ENCODE measurements around the gene SVEP1. TPM values are rescaled to one million over a fixed set of nuclear protein-coding genes. Genes with fewer than 3 reads are reported as not detected.
"Not testable (repeated sequence)": the region's sequence is repeated elsewhere in the genome, so short reads cannot be mapped to it uniquely, and the experiment has no call there.

Gene SVEP1
- total RNA-seq, 1 donor from 2014 or later, result 89.3 TPM

DNA sequence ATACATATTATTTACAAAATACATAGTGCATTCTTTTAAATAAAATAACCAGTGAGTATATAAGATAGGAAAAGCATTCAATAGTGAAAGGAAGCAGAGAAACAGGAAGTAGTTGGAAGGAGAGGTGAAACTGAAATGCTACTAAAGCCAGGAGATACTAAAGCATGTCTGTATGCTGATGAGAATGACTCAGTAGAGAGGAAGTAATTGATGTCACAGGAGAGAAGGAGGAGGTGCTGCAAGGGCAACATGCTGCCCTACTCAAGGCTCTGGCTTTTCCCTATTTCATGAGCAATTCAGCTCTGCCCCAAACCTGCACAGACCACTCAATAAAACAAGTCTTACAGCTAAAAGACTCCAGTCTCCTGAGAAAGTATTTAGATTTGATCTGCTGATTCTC lies 133.4 kb downstream of the SVEP1 start:
- no peak for DNase-seq (ENCODE audit: low spot score)

DNA sequence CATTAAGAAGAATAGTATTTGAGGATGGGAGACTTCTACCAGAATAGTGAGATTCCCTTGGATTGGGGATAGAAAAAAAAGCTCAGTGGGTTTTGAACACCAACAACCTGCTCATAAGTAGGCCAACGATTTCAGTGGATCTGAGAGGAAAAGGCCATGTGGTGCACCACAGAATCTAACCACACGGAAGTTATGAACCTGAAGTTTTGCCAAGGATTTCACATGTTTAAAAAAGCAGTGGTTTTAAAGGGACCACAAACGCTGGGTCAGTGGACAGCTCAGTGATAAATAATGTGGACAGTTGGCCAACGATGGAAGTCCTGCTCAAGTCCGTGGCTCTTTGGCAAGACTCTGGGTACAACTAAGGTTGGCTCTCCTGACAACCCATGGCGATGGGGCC lies 134.6 kb downstream of the SVEP1 start:
- no peak for DNase-seq (ENCODE audit: low spot score)

DNA sequence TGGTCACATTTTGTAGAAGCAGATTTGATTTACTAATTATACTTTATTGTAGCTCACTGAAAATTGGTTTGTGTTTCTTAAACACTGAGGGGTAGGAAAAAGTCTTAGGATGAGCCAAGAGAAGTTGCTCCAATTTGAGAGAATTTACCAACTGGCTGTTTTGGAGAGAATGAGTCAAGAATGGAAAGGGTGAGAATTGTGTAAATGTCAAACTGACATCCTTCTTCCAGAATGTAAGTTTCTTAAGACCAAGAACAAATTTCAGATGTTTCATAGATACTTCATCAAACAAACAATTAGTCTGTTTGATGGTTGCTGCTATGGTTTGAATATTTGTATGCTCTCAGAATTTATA lies 135.7 kb downstream of the SVEP1 start:
- DNase-seq (ENCODE audit: low spot score), result no peak

DNA sequence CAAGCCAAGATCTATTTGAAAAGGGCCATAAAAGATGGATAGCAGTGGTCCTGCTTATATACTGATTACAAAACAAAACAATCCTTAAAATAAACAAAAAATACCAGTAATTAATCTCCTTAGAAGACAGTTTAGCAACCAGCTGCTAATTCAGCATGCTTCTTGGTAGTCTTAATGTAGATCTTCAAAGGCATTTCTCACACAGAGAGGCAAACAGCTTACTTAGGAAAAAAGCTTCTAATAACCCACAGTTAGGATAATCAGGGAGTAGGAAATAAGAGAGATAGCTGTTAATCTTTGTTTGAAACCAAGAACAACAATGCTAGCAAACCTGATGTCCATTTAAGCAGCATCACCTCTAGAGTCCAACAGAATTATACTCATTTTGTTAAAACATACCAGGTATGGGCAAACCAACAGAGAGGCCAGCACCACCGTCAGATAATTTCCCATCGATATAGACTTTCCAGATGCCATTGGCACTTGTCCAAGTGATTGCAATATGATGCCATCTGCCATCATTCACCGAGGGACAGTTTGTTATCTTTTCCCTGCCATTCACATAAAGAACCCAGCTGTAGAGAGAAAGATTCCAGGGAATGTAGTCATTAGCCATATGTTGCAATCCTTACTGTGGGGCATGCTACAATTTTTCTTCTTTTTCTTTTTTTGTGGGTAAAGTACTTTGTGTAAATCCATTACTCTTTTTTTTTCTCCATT lies 136.2 kb downstream of the SVEP1 start:
- DNase-seq (ENCODE audit: low spot score), result peak; percentile 71

DNA sequence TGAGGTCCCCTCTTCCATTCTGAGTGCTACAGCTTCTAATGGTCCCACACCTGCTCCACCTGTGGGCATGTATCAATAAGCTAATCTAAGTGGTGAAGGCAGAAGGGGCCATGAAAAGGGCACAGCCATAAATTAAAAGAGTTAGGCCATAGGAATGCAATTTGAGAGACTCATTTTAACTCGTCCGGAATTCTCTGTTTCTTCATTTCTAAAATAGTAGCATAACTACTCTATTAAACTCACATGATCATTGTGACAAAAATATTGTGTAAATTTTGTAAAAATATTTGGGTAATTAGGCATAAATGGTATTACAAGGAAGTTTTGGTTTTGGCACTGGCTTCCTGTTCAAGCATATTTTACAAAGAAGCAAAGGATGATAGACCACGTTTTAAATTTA lies 138.7 kb downstream of the SVEP1 start:
- no peak for DNase-seq (ENCODE audit: low spot score)

DNA sequence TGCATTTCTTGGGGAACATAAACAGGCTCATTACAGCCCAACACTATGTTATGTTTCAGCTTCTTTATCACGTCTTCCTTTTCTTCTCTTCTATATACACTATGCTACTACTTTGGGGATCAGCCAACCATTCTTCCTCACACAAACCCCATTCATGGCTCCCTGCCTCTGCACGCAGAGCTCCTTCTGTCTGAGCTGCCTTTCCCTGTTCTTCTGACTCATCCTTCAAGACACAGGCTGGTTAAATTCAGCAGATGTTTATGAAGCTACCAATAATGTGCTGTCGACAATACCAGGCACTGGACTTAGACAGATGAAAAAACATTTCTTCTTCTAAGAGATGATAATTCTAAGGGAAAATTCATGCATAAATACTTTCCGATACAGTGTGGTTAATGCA lies 139.4 kb downstream of the SVEP1 start:
- peak; percentile 90 for DNase-seq (ENCODE audit: low spot score)

DNA sequence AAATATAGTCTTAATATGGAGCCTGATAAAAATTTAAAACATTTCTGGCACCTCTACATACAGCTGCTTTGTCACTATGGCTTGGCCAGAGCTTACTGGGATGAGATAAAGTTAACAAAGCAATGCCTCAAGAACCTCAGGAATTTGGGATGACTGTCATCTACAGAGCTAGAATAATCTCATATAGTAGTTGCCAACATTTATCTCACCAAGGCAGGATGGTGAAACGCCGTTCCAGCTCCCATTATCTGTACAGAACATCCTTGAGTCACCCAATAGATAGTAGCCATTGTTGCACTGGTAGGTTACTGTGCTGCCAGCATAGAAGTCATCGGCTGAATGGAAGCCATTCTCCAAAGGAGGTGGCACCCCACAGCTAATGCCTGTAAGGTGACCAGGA lies 147.3 kb downstream of the SVEP1 start:
- DNase-seq (ENCODE audit: low spot score), result no peak

DNA sequence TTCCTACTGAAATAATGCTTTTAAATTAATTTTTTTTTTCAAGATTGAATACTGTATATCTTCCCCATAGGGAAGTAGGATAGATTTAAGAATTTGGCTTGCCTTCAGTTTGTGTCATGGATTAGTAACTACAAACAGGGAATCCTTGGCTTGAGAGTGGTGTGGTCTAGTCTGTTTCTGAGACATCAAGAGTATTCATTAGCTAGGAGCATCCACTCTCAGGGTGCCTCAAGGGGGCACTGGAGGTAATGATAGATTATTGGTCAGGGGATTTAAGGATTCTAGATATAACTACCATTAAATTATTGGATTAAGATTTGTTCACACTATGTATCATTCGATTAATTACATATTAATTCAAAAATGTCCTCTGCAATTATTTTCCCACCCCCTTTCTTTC lies 150.1 kb downstream of the SVEP1 start:
- DNase-seq (ENCODE audit: low spot score), result no peak

DNA sequence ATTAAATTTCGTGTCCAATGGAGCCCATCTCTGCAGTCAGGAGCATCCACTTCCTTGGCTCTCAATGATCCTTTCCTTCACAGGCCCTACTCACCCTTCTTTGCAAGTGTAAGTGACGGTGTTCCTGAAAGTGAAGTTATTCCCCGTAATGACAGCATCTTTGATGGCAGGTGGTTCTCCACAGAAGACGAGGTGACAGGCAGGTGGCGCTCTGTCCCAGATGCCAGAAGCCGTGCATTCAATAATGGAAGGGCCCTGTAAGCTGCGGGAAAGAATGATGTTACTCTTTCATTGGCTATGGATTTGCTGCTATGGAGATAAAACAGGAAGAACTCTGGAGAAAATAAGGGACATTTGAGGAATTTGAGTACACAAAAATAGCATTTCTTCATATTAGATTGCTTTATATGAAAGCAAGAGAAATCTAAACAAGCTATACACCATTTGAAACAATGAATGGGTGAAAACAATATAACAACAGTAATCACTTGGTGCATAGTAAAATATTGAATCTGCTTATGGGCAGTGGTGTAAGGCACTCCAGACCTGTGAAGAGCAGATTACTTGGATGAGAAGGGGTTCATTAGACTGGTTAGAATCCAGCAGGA lies 151.9 kb downstream of the SVEP1 start:
- DNase-seq (ENCODE audit: low spot score), result peak; percentile 24

DNA sequence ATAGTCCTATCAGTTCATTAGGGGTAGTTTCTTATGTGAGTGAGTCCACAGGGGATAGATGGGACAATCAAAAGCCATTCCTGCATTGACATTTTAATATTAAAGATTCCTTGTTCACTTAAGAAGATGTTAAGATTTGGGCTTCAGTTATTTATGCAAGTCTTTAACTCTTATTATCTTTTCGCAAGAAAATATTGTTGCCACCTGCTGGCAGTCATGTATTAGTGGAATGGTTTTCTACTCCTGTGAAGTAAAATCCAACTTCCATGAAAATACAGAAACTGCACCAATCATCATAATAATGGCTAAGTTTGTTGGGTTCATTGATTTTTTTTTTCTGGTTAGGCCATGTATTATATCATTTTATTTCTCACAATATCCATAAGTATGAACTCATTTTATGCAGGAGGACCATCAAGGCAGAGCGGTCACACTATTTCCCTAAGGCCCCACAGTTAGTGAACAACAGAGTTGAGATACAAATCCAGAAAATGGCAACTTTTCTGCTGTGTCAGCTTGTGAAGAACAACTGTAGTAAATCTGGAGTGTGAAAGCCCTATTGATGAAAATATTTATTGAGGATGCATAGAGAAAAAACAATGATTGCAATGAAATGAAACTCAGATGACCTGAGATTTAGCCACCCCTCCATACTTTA lies 153.4 kb downstream of the SVEP1 start:
- peak; percentile 37 for DNase-seq (ENCODE audit: low spot score)

DNA sequence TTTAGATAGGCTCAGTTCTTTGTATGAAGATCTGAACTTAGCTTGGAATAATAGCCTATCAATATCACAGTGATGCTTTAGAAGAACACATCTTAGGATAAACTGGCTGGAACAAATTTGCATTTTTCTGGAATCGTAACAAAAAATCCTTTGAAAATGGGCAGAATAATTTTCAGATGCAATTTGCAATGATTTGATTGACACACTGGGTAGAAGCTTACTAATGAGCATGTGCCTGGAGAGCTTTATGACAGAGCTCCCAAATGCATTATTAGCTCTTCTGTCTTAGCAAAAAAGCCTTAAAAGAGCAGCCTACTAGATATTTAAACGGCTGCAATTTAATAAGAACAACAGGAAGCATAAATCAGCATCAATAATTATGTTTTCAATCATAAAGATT lies 165.1 kb downstream of the SVEP1 start:
- no peak for DNase-seq (ENCODE audit: low spot score)

DNA sequence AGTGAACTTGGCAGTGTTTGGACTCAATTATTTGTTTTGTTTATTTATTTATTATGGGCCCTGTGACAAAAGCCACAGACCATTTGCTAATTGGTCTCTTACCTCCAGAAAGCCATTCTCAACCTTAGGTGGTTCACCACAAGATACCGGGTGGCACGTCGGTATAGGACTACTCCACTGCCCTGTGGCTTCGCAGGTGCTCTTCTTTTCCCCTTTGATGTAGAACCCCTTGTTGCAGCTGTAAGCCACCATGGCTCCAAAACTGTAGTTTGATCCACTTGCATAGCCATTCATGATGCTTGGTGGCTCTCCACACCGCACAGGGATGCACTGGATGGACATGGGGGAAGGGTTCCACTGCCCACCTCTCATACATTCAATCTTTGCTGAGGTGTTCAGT lies 168.6 kb downstream of the SVEP1 start:
- DNase-seq (ENCODE audit: low spot score), result no peak

DNA sequence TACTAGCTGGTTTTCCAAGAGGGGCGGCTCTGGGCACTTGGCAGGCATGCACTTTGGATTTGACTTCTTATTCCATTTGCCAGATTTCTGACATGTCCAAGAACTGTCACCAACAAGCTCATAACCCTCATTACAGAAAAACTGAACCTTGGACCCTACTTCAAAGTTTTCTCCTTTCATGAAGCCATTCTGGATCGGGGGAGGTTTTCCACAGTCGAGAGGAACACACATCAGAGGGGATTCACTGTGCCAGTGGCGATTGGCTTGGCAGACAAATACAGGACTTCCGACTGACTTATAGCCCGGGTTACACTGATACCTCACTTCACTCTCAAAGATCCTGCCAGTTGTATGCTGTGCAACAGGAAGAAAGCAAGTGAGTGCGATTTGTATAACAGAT lies 170.9 kb downstream of the SVEP1 start:
- no peak for DNase-seq (ENCODE audit: low spot score)

DNA sequence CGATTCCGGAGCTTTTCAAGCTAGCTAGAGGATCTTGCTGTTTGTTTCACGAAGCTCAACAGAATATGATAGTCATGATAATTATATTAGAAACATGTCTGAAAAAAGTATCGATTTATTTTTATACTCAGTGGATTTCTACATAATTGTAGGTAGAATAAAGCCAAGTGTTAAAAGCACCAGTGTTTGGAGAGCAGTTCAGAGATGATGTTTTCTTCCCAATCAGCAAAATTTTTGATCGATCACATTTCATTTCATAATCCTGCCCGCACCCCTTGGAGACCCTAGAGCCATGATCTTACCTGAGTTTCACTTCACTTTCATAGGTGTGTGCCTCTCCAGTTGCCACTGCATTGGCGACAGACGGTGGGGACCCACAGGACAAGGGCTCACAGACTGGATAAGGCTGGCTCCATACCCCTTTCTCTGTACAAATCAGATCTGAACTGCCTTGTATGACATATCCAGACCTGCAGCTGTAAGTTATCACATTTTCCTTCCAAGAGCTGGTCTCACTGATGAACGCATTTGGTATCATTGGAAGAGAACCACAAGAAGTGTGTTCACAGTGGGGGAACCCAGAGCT lies 173.6 kb downstream of the SVEP1 start:
- no peak for DNase-seq (ENCODE audit: low spot score)

DNA sequence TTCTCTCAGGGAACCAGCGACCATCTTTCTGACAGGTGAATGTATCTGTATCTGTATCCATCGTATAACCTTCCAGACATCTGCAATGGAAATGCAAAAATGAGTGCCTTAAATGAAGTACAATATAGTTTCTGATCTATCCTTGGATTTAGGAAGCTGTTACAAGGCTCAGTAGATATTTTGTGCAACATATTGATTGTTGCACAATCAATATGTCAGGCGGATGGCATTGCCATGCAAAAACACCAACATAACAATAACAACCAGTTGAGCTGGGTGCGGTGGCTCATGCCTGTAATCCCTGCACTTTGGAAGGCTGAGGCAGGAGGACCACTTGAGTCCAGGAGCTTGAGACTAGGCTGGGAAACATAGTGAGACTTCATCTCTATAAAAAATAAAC lies 175.1 kb downstream of the SVEP1 start:
- no peak for DNase-seq (ENCODE audit: low spot score)

DNA sequence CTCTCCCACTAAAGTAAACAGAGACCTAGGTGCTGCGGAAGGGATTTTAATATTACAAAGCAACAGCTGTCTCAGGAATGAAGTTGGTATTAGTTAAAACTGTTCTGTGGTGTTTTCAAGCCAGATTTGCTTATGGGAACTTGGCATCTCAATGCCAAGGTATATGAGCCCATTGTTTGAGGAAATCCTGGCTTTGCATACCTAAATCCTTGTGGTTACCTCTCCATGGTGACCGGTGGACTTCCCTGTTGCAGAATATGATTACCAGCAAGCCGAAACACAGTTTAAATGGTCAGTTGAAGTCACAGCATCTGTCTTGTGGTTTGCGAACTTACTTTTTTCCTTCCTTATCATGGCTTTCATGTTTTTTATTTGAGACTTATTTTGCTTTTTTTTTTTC lies 179.6 kb downstream of the SVEP1 start:
- DNase-seq (ENCODE audit: low spot score), result no peak

DNA sequence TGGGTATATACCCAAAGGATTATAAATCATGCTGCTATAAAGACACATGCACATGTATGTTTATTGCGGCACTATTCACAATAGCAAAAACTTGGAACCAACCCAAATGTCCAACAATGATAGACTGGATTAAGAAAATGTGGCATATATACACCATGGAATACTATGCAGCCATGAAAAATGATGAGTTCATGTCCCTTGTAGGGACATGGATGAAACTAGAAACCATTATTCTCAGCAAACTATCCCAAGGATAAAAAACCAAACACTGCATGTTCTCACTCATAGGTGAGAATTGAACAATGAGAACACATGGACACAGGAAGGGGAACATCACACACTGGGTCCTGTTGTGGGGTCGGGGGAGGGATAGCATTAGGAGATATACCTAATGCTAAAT lies 180.5 kb downstream of the SVEP1 start:
- not testable (repeated sequence) for DNase-seq (ENCODE audit: low spot score)

DNA sequence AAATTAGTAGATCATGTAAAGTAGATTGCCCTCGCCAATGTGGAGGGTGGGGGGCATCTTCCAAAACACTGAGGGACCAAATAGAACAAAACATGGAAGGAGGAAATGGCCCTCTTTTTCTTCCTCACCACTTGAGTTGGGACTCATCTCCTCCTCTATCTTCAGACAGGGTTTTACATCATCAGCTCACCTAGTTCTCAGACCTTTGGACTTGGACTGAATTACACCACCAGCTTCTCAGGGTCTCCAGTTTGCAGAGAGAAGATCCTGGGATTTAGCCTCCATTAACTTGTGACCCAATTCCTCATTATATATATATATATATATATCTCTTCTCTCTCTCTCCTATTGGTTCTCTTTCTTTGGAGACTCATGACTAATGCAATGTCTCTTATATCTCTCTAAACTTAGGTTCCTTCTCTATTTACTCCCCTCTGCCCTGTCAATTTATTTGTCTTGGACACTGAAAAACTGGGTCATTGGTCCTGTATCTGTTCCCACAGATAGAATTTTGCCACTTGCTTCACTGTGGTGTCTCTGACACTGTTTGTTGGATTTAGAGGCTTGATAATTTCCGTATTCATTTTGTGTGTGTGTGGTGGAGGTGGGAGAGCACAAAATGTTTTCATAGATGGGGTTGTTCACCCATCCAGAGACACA lies 187.6 kb downstream of the SVEP1 start:
- no peak for DNase-seq (ENCODE audit: low spot score)

DNA sequence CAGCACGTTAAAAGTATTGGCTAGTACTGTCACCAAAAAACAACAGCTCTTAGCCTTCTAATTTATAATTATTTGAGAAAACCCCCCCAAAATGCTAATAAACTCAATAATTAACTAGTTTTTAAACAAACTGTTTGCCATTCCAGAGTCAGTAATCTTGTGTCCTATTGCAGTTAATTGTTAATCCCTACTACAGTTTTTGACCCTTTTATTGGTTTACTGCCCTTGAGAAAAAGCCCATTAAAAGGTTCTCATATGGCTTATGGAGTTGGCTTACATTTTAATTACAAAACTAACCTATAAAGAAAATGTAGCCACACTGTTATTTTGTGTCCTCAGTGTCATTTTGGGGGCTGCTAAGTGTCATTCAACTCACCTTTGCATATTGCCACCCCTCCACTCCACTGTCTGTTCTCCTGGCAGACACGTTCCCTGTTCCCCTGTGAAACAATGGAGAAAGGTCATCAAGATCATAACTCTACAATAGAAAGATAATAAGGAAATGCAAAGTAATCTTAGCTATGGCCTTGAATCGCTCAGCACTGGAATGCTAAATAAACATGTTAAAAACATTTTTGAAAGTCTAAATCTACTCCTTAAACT lies 190.3 kb downstream of the SVEP1 start:
- DNase-seq (ENCODE audit: low spot score), result no peak

DNA sequence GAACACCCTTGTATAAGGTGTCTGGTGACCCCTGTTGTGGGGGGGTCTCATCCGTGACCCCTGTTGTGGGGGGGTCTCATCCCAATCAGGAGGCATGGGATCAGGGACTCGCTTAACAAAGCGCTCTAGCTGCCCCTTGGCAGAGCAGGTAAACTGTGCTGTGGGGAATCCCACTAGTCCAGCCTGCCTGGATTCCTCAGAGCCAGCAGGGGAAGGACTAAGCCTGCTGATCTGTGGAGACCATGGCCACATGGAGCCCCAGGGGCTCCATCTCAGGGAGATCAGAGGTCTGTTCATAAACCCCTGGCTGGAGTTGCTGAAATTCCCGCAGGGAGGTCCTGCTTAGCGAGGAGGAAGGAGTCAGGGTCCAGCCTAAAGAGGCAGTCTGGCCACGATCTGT lies 196.1 kb downstream of the SVEP1 start:
- DNase-seq (ENCODE audit: low spot score), result no peak

DNA sequence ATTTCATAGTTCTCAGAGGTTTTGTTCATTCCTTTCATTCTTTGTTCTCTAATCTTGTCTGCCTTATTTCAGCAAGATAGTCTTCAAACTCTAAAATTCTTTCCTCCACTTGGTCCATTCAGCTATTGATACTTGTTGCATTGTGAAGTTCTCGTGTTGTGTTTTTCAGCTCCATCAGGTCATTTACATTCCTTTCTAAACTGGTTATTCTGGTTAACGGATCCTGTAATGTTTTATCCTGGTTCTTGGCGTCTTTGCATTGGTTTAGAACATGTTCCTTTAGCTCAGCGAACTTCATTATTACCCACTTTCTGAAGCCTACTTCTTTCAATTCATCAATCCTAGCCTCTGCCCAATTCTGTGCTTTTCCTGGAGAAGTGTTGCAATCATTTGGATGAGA lies 196.8 kb downstream of the SVEP1 start:
- DNase-seq (ENCODE audit: low spot score), result no peak

DNA sequence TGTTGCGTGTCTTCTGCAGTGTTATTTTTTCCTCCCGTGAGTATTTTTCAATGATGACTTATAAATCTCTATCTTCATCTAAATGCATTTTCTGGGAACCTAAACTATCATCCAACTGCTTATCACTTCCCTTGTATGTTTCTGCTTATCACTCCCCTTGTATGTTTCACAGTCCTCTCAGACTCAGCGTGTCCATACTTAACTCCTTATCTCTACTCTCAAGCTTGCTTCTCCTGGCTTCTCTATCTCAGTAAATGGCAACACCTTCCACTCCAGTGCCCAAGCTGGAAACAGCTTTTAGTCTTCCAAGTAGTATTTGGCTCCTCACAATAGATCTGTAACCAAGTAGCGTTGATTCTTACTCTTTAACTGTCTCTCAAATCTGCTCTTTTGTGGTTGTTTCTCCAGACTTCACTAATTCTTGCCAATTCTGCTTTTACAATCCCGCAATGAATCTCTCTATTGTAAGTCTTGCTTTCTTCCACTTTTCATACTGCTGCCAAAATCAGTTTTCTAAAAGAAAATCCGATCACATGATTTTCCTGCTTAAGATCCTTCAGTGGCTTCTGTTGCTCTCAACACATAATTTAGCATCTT lies 208.0 kb downstream of the SVEP1 start:
- no peak for DNase-seq (ENCODE audit: low spot score)
